ENCODE results near the gene MED12.

GRCh38 chrX:71160475-71160874, 42.1 kb downstream of the MED12 start:
- TF ChIP-seq POLR2AphosphoS5 (IDR thresholded peaks at IDR 0.05; ENCODE audit: low read depth) (no peak), CTCF (IDR thresholded peaks at IDR 0.05; ENCODE audit: insufficient read depth, low read length) (no peak)
- TF ChIP-seq, protein P1, sequence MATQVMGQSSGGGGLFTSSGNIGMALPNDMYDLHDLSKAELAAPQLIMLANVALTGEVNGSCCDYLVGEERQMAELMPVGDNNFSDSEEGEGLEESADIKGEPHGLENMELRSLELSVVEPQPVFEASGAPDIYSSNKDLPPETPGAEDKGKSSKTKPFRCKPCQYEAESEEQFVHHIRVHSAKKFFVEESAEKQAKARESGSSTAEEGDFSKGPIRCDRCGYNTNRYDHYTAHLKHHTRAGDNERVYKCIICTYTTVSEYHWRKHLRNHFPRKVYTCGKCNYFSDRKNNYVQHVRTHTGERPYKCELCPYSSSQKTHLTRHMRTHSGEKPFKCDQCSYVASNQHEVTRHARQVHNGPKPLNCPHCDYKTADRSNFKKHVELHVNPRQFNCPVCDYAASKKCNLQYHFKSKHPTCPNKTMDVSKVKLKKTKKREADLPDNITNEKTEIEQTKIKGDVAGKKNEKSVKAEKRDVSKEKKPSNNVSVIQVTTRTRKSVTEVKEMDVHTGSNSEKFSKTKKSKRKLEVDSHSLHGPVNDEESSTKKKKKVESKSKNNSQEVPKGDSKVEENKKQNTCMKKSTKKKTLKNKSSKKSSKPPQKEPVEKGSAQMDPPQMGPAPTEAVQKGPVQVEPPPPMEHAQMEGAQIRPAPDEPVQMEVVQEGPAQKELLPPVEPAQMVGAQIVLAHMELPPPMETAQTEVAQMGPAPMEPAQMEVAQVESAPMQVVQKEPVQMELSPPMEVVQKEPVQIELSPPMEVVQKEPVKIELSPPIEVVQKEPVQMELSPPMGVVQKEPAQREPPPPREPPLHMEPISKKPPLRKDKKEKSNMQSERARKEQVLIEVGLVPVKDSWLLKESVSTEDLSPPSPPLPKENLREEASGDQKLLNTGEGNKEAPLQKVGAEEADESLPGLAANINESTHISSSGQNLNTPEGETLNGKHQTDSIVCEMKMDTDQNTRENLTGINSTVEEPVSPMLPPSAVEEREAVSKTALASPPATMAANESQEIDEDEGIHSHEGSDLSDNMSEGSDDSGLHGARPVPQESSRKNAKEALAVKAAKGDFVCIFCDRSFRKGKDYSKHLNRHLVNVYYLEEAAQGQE (IDR thresholded peaks at IDR 0.05; ENCODE audit: insufficient replicate concordance, low read depth) = no peak

Measured in HL-60 (cell line).